K562 (cell line): ENCODE data around the gene OCEL1. TPM values are rescaled to one million over a fixed set of nuclear protein-coding genes. Genes with fewer than 3 reads are reported as not detected.
A peak's percentile ranks its signal among the peaks of the same experiment; 100 is the strongest.

Experiments used
- E2F6 ChIP-seq, 2 experiments: IDR thresholded peaks; 2 replicates each; pipeline ENCODE4 v1.6.1; 2011; ENCODE audit warnings: borderline replicate concordance in 1 of 2, control low read depth in 1 of 2, low read depth in 1 of 2, low read length in 1 of 2, mild to moderate bottlenecking in 1 of 2, mixed read lengths in 1 of 2, moderate library complexity in 1 of 2; ENCODE audit not compliant: insufficient read depth in 1 of 2, insufficient read length in 1 of 2, poor library complexity in 1 of 2, severe bottlenecking in 1 of 2; ENCODE audit errors: extremely low read depth in 1 of 2
- ETV1 ChIP-seq: fragments of 450-650 bp; conservative IDR thresholded peaks from 2 replicates; pipeline ENCODE4 v1.6.1; 2016; ENCODE audit warnings: missing genetic modification characterization, control low read depth, low read depth, missing compliant biosample characterization
- GTF2A2 ChIP-seq: IDR thresholded peaks from 2 replicates; pipeline ENCODE4 v1.6.1; 2016; ENCODE audit warnings: mild to moderate bottlenecking, missing genetic modification characterization, missing compliant biosample characterization
- PML ChIP-seq: IDR thresholded peaks from 2 replicates; pipeline ENCODE4 v1.6.1; 2012; ENCODE audit warnings: low read length, inconsistent platforms
- RBM22 ChIP-seq: fragments of 200-400 bp; formaldehyde crosslinking; IDR thresholded peaks from 2 replicates; pipeline ENCODE4 v1.6.1; 2018; ENCODE audit warnings: low read length, low read depth; ENCODE audit not compliant: poor library complexity, severe bottlenecking
- SMAD3 ChIP-seq: fragments of 450-650 bp; formaldehyde crosslinking; conservative IDR thresholded peaks from 2 replicates; pipeline ENCODE4 v1.4.0; 2020; ENCODE audit warnings: mild to moderate bottlenecking
- TBP ChIP-seq: optimal IDR thresholded peaks from 2 replicates; pipeline ENCODE3; 2011; ENCODE audit warnings: low read depth, low read length, improper control_type of control experiment
- UBTF ChIP-seq, 2 experiments: IDR thresholded peaks; 2 replicates each; pipeline ENCODE4 v1.6.1; 2012; ENCODE audit warnings: improper control_type of control experiment in 2 of 2, low read depth in 2 of 2, low read length in 2 of 2, borderline replicate concordance in 1 of 2
- ZBTB40 ChIP-seq, 2 experiments: fragments of 450-650 bp in 1 of 2; sonication (generic) in 1 of 2; formaldehyde crosslinking in 1 of 2; IDR thresholded peaks; 2 replicates each; pipeline versions ENCODE4 v1.7.1 to v1.9.0; 2016 to 2022; ENCODE audit warnings: inconsistent platforms in 1 of 2, mild to moderate bottlenecking in 1 of 2, missing genetic modification reagents in 1 of 2
- ZNF12 ChIP-seq: sonication (generic); formaldehyde crosslinking; IDR thresholded peaks from 2 replicates; pipeline ENCODE4 v1.4.0; 2020; ENCODE audit warnings: mild to moderate bottlenecking, missing genetic modification reagents
- ZNF175 ChIP-seq: fragments of 200-800 bp; sonication (Bioruptor generic); IDR thresholded peaks from 2 replicates; pipeline ENCODE4 v1.6.1; 2016; ENCODE audit warnings: low read depth, mild to moderate bottlenecking, missing genetic modification characterization, missing compliant biosample characterization
- ZNF431 ChIP-seq: sonication (generic); formaldehyde crosslinking; IDR thresholded peaks from 2 replicates; pipeline ENCODE4 v1.8.0; 2022; ENCODE audit warnings: mild to moderate bottlenecking, missing genetic modification reagents
- polyA plus RNA-seq, 8 experiments: library from polyadenylated mRNA; depleted of rRNA in 4 of 8; stranded (reverse) in 5 of 8; unstranded in 3 of 8; fragments of >200 nt; fragmentation: Nextera tagmentation in 2 of 8; fragmentation: Illumina TruSeq in 1 of 8; extraction: Ambion mirVana in 2 of 8; extraction: Trizol in 1 of 8; gene quantifications; 2 replicates each; pipeline versions ENCODE4 v1.2.1 to v1.2.3, GENCODE V29; 2011 to 2014; ENCODE audit warnings: inconsistent platforms in 1 of 8, missing spikeins in 1 of 8
- total RNA-seq, 7 experiments: library from RNA; depleted of rRNA in 6 of 7; stranded (reverse); fragments of >200 nt in 6 of 7; fragmentation: Illumina TruSeq in 2 of 7; extraction: Trizol in 2 of 7; gene quantifications; 2 replicates each; pipeline versions ENCODE4 v1.2.1 to v1.2.3, GENCODE V29; 2011 to 2021; ENCODE audit warnings: low replicate concordance in 1 of 7

The OCEL1 gene
- total and polyA plus RNA-seq, 9 of the 15 experiments (the other 6 are each of a cell fraction or from before 2014, with no cell fraction given) = 8.0 to 38.0 (median 12.4) TPM

- peak; percentile 38 to 68 for TF ChIP-seq E2F6 (IDR thresholded peaks at IDR 0.05; ENCODE audit: borderline replicate concordance in 1 of 2, extremely low read depth in 1 of 2, insufficient read depth in 1 of 2, insufficient read length in 1 of 2, low read depth in 1 of 2, low read length in 1 of 2, poor library complexity in 1 of 2, severe bottlenecking in 1 of 2)
- no peak; the same call in none of the 2 replicates for TF ChIP-seq PML
- peak; percentile 94 for TF ChIP-seq TBP
- TF ChIP-seq ZNF175 = no peak
- 0 out of 4 replicates have a peak, but pooled peaks have one; percentile 10 to 76 for TF ChIP-seq UBTF (IDR thresholded peaks at IDR 0.05; ENCODE audit: borderline replicate concordance in 1 of 2, low read depth in 2 of 2, low read length in 2 of 2)
- 0 out of 2 replicates have a peak, but pooled peaks have one; percentile 17 for TF ChIP-seq GTF2A2 (tag)
- TF ChIP-seq ETV1 (tag) = peak; percentile 99
- peak; percentile 21; the same call in 1 of the 2 replicates for TF ChIP-seq SMAD3 (CRISPR knock-in tag)
- peak; percentile 87 for TF ChIP-seq RBM22
- TF ChIP-seq ZNF431 (CRISPR knock-in tag) = 0 out of 2 replicates have a peak, but pooled peaks have one; percentile 11
- TF ChIP-seq ZBTB40 (IDR thresholded peaks at IDR 0.05) = peak; percentile 98
- TF ChIP-seq ZBTB40 (CRISPR knock-in tag; IDR thresholded peaks at IDR 0.05) = no peak
- 0 out of 2 replicates have a peak, but pooled peaks have one; percentile 28 for TF ChIP-seq ZNF12 (CRISPR knock-in tag)
These were observed 10.7 kb upstream of the OCEL1 start, which contains the start of gene USE1 (continued) for GRCh38 chr19:17215127-17215971.
